ENCODE data around the gene MEX3D. TPM values are rescaled to one million over a fixed set of nuclear protein-coding genes. Genes with fewer than 3 reads are reported as not detected.
A peak's percentile ranks its signal among the peaks of the same experiment; 100 is the strongest.

MEX3D gene
- total RNA-seq, 1 experiment from 2014 or later = 70.4 TPM

DNA sequence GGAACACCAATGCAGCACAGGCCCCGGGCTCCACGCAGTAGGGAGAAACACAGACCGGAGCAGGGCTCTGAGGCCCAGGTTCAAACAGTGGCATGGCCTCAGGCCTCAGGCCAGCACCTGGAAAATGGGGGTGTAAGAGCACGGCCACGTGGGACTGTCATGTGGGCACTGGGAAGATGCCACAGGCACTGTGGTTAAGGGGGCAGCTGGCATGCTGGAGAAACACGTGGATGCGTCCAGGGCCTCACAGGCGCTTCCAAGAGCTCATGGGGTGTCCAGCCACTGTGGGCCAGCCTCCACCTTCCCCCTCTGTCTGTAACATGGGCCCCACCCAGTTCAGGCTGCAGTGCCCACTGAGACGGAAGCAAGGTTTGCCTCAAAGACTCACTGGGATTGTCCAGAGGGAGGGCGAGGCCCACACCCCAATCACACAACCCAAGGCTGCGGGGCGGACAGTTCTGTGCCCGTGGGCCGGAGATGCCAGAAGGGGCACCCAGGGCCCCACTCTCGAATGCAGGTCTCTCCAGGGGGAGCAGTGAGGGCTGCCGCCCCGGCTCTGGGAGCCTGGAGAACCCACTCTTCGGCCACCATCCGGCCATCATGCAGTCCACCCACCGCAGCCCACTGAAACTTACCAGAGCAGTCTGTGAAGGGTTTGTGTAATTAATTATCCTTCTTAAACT, 30.8 kb upstream of the MEX3D start:
- no peaks in the 10 kb centered on the region for H3K27me3 Mint-ChIP-seq (ENCODE audit: low read depth)
- H3K27ac ChIP-seq (ENCODE audit: insufficient read length, low read depth, low read length) = no peak overlapping the region
- no peak overlapping the region for H3K18ac ChIP-seq (ENCODE audit: insufficient read length, low read depth, low read length)
- no peaks in the 10 kb centered on the region for H3K9me3 Mint-ChIP-seq
- H3K27me3 ChIP-seq (ENCODE audit: insufficient read depth, low read length) = no peaks in the 10 kb centered on the region
- no peak overlapping the region for H3K23ac ChIP-seq (ENCODE audit: insufficient read length, low read depth, low read length)
- TF ChIP-seq, protein P1, sequence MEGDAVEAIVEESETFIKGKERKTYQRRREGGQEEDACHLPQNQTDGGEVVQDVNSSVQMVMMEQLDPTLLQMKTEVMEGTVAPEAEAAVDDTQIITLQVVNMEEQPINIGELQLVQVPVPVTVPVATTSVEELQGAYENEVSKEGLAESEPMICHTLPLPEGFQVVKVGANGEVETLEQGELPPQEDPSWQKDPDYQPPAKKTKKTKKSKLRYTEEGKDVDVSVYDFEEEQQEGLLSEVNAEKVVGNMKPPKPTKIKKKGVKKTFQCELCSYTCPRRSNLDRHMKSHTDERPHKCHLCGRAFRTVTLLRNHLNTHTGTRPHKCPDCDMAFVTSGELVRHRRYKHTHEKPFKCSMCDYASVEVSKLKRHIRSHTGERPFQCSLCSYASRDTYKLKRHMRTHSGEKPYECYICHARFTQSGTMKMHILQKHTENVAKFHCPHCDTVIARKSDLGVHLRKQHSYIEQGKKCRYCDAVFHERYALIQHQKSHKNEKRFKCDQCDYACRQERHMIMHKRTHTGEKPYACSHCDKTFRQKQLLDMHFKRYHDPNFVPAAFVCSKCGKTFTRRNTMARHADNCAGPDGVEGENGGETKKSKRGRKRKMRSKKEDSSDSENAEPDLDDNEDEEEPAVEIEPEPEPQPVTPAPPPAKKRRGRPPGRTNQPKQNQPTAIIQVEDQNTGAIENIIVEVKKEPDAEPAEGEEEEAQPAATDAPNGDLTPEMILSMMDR (conservative IDR thresholded peaks at IDR 0.05) = no peak
- H3K4me1 Mint-ChIP-seq = peaks cover 4 to 5% of the 10 kb centered on the region in 2 experiments; a peak in 2 of 4 replicates
- no peak overlapping the region for H3K56ac ChIP-seq (ENCODE audit: insufficient read length, low read depth, low read length)
- H4K91ac ChIP-seq (ENCODE audit: insufficient read length, low read depth, low read length) = no peak overlapping the region
- H3K79me2 ChIP-seq (ENCODE audit: insufficient read depth, low read length) = peaks cover 16% of the 10 kb centered on the region; the same call in 1 of the 2 replicates
- peaks cover 17 to 44% (median 42%) of the 10 kb centered on the region in 3 experiments for H3K36me3 Mint-ChIP-seq (ENCODE audit: insufficient read depth in 1 of 3, low read depth in 3 of 3)
- peak overlapping the region in 1 of 3 experiments; percentile 72; a peak in 1 of 7 replicates for H3K27ac Mint-ChIP-seq
- no peak overlapping the region for H2BK12ac ChIP-seq (ENCODE audit: insufficient read length, low read depth, low read length)
- H3K4me2 ChIP-seq (ENCODE audit: insufficient read depth, insufficient read length, low read length) = no peak overlapping the region
- H2AK5ac ChIP-seq (ENCODE audit: insufficient read length, low read length) = no peak overlapping the region
- no CpG with 5 or more reads among the region's 20 CpGs for WGBS (ENCODE audit: extremely low coverage, insufficient read length, low lambda C conversion rate)
- no peak overlapping the region for H3K4ac ChIP-seq (ENCODE audit: low read depth, low read length)
- H2BK120ac ChIP-seq (ENCODE audit: low read depth, low read length, poor library complexity, severe bottlenecking) = no peak overlapping the region
- no peak overlapping the region for H3K14ac ChIP-seq (ENCODE audit: insufficient read depth, low read length)
- H3K79me1 ChIP-seq (ENCODE audit: insufficient read depth, low read depth, low read length, poor library complexity, severe bottlenecking) = no peaks in the 10 kb centered on the region
- no peak overlapping the region for H3T11ph ChIP-seq (ENCODE audit: low read length)
- no peak overlapping the region for H4K5ac ChIP-seq (ENCODE audit: insufficient read length, low read depth, low read length)
- no peak overlapping the region for H2BK20ac ChIP-seq (ENCODE audit: low read depth, low read length, poor library complexity, severe bottlenecking)
- no peak overlapping the region for H4K8ac ChIP-seq (replicated peaks; ENCODE audit: insufficient read length, low read depth, low read length)
- no peak overlapping the region for H2BK15ac ChIP-seq (ENCODE audit: low read depth, low read length)
- no peak for DNase-seq
- no peaks in the 10 kb centered on the region for H3K23me2 ChIP-seq (ENCODE audit: insufficient read length, low read depth, low read length, poor library complexity, severe bottlenecking)
- no peak overlapping the region for H2BK5ac ChIP-seq (ENCODE audit: insufficient read length, low read length)
- no peak overlapping the region for H2AFZ ChIP-seq (ENCODE audit: low read length)
- H3K9me3 ChIP-seq (ENCODE audit: control insufficient read depth, low read depth, low read length) = no peaks in the 10 kb centered on the region
- no peaks in the 10 kb centered on the region for H4K20me1 ChIP-seq (ENCODE audit: control insufficient read depth, insufficient read depth, insufficient read length)
- no peak overlapping the region for H3K4me3 Mint-ChIP-seq
- no peaks in the 10 kb centered on the region for H3K4me1 ChIP-seq (ENCODE audit: insufficient read depth, low read length)
- H3K9ac ChIP-seq (ENCODE audit: extremely low read depth, insufficient read length, low read length) = no peak overlapping the region
